HCEC 1CT (cell line): ENCODE data around the gene ZNF77.
A peak's percentile ranks its signal among the peaks of the same experiment; 100 is the strongest.
"Not testable (repeated sequence)": the region's sequence is repeated elsewhere in the genome, so short reads cannot be mapped to it uniquely, and the experiment has no call there.

Experiments
- DNase-seq: peaks from one replicate; pipeline ENCODE4 v3.0.0-alpha.2; 2017

Gene ZNF77

GRCh38 chr19:2912306-2912705 lies 32.5 kb downstream of the ZNF77 start:
- no peak for DNase-seq

GRCh38 chr19:2906631-2907195 lies 38.1 kb downstream of the ZNF77 start:
- DNase-seq, result no peak

- DNase-seq, result no peak
These were observed 38.8 kb downstream of the ZNF77 start for GRCh38 chr19:2905918-2906519.

GRCh38 chr19:2903326-2903725 lies 41.4 kb downstream of the ZNF77 start:
- not testable (repeated sequence) for DNase-seq

- DNase-seq, result no peak
These were observed 42.1 kb downstream of the ZNF77 start for GRCh38 chr19:2902590-2903218.

GRCh38 chr19:2900296-2901252 lies 44.2 kb downstream of the ZNF77 start, which contains the start of gene ZNF57:
ZNF57 (plus strand) TSS chr19:2900928; CDS start chr19:2901046, 118 bp downstream.
- DNase-seq, result peak; percentile 76

- no peak for DNase-seq
These were observed 48.1 kb downstream of the ZNF77 start for GRCh38 chr19:2896694-2897093.

GRCh38 chr19:2890531-2890930 lies 54.2 kb downstream of the ZNF77 start:
- not testable (repeated sequence) for DNase-seq

- no peak for DNase-seq
These were observed 56.0 kb downstream of the ZNF77 start for GRCh38 chr19:2888731-2889224.

GRCh38 chr19:2887391-2887914 lies 57.3 kb downstream of the ZNF77 start:
- peak; percentile 34 for DNase-seq

GRCh38 chr19:2885736-2886135 lies 59.0 kb downstream of the ZNF77 start:
- DNase-seq, result no peak

GRCh38 chr19:2883686-2884439 lies 60.9 kb downstream of the ZNF77 start:
- DNase-seq, result no peak
